H54 (cell line): ENCODE data around the gene NR6A1.
"Not testable (repeated sequence)": the region's sequence is repeated elsewhere in the genome, so short reads cannot be mapped to it uniquely, and the experiment has no call there.

Source experiments
- DNase-seq: peaks from one replicate; pipeline ENCODE4 v3.0.0; 2011; ENCODE audit warnings: low spot score, mixed read lengths; ENCODE audit not compliant: insufficient read length
- FAIRE-seq: peaks from 3 replicates; lab custom pipeline; 2011; peaks lifted over from hg19 to GRCh38; lab: Jason Lieb, UNC
- POLR2A ChIP-seq: IDR thresholded peaks from 2 replicates; pipeline ENCODE4 v1.6.1; 2011; ENCODE audit warnings: low read depth, mild to moderate bottlenecking, low read length

Gene NR6A1

GRCh38 chr9:124749781-124750180 is 21.3 kb downstream of the NR6A1 start:
- FAIRE-seq (peak; percentile 80), DNase-seq (no peak)
- TF ChIP-seq POLR2A = no peak

- FAIRE-seq (no peak), DNase-seq (no peak)
- TF ChIP-seq POLR2A = no peak
Observed at GRCh38 chr9:124749284-124749683, 21.8 kb downstream of the NR6A1 start.

- no peak for TF ChIP-seq POLR2A
- DNase-seq = no peak
- FAIRE-seq = peak; percentile 83
Observed at GRCh38 chr9:124747065-124747464, 24.0 kb downstream of the NR6A1 start.

- FAIRE-seq (peak; percentile 93), DNase-seq (no peak)
- no peak for TF ChIP-seq POLR2A
Observed at GRCh38 chr9:124743686-124744348, 27.3 kb downstream of the NR6A1 start.

GRCh38 chr9:124742940-124743339 is 28.2 kb downstream of the NR6A1 start:
- peak; percentile 79 for FAIRE-seq
- TF ChIP-seq POLR2A = no peak
- no peak for DNase-seq

- DNase-seq (no peak), FAIRE-seq (no peak)
- no peak for TF ChIP-seq POLR2A
Observed at GRCh38 chr9:124741662-124742061, 29.4 kb downstream of the NR6A1 start.

GRCh38 chr9:124741149-124741548 is 30.0 kb downstream of the NR6A1 start:
- DNase-seq (no peak), FAIRE-seq (no peak)
- no peak for TF ChIP-seq POLR2A

GRCh38 chr9:124739360-124739759 is 31.8 kb downstream of the NR6A1 start:
- no peak for TF ChIP-seq POLR2A
- FAIRE-seq (no peak), DNase-seq (no peak)

GRCh38 chr9:124738075-124738474 is 33.0 kb downstream of the NR6A1 start:
- not testable (repeated sequence) for DNase-seq, FAIRE-seq

GRCh38 chr9:124735121-124735520 is 36.0 kb downstream of the NR6A1 start:
- peak; percentile 55 for DNase-seq
- FAIRE-seq = peak; percentile 96
- no peak for TF ChIP-seq POLR2A

- not testable (repeated sequence) for FAIRE-seq, DNase-seq
Observed at GRCh38 chr9:124734741-124735083, 36.4 kb downstream of the NR6A1 start.

- no peak for TF ChIP-seq POLR2A
- DNase-seq (no peak), FAIRE-seq (peak; percentile 20)
Observed at GRCh38 chr9:124733964-124734740, 37.0 kb downstream of the NR6A1 start.

- DNase-seq (no peak), FAIRE-seq (no peak)
- no peak for TF ChIP-seq POLR2A
Observed at GRCh38 chr9:124730772-124731171, 40.3 kb downstream of the NR6A1 start.

GRCh38 chr9:124726886-124727285 is 44.2 kb downstream of the NR6A1 start:
- no peak for FAIRE-seq
- TF ChIP-seq POLR2A = no peak

GRCh38 chr9:124725068-124725452 is 46.1 kb downstream of the NR6A1 start:
- DNase-seq = no peak
- peak; percentile 36 for FAIRE-seq
- TF ChIP-seq POLR2A = no peak

More at GRCh38 chr9:124726886-124727285, 44.2 kb downstream of the NR6A1 start:
- DNase-seq = no peak
